ENCODE results near the gene GPATCH1. TPM values are rescaled to one million over a fixed set of nuclear protein-coding genes. Genes with fewer than 3 reads are reported as not detected.

GPATCH1 gene
- total and polyA plus RNA-seq, 9 of the 15 experiments (the other 6 are each of a cell fraction or from before 2014, with no cell fraction given) = 3.7 to 9.7 (median 7.7) TPM

- no peak for TF ChIP-seq ZBTB12 (CRISPR knock-in tag; IDR thresholded peaks at IDR 0.05)
- no peak for TF ChIP-seq KLF6 (CRISPR knock-in tag; IDR thresholded peaks at IDR 0.05; ENCODE audit: borderline replicate concordance)
- peak; percentile 91; the same call in 1 of the 2 replicates for TF ChIP-seq RREB1 (CRISPR knock-in tag; IDR thresholded peaks at IDR 0.05)
- TF ChIP-seq TCF7 (IDR thresholded peaks at IDR 0.05; ENCODE audit: borderline replicate concordance) = no peak
- TF ChIP-seq ZNF121 (CRISPR knock-in tag; conservative IDR thresholded peaks at IDR 0.05) = no peak
- no peak for TF ChIP-seq MAFK (IDR thresholded peaks at IDR 0.05; ENCODE audit: low read length)
- no peak for TF ChIP-seq STAT6 (CRISPR knock-in tag; IDR thresholded peaks at IDR 0.05)
- TF ChIP-seq PCBP2 (IDR thresholded peaks at IDR 0.05; ENCODE audit: low read depth, low read length, poor library complexity, severe bottlenecking) = no peak
- no peak for TF ChIP-seq POU5F1 (IDR thresholded peaks at IDR 0.05; ENCODE audit: borderline replicate concordance, low read depth, low read length, partially characterized antibody)
- no peak for TF ChIP-seq PHF21A (IDR thresholded peaks at IDR 0.05; ENCODE audit: borderline replicate concordance, low read depth)
- no peak for TF ChIP-seq SOX6 (IDR thresholded peaks at IDR 0.05)
- TF ChIP-seq EHMT2 (IDR thresholded peaks at IDR 0.05) = no peak
- peak; percentile 15 for TF ChIP-seq ZBTB2 (IDR thresholded peaks at IDR 0.05)
- TF ChIP-seq ZNF212 (CRISPR knock-in tag; IDR thresholded peaks at IDR 0.05) = no peak
- no peak for TF ChIP-seq XRCC3 (IDR thresholded peaks at IDR 0.05)
- TF ChIP-seq NFXL1 (CRISPR knock-in tag; IDR thresholded peaks at IDR 0.05) = no peak
- TF ChIP-seq GABPB1 (CRISPR knock-in tag; IDR thresholded peaks at IDR 0.05) = no peak
These were observed 96.5 kb downstream of the GPATCH1 start (continued) for GRCh38 chr19:33177417-33177979.

Data from K562 (cell line).